ENCODE data around the gene LCP1.

The LCP1 gene

DNA sequence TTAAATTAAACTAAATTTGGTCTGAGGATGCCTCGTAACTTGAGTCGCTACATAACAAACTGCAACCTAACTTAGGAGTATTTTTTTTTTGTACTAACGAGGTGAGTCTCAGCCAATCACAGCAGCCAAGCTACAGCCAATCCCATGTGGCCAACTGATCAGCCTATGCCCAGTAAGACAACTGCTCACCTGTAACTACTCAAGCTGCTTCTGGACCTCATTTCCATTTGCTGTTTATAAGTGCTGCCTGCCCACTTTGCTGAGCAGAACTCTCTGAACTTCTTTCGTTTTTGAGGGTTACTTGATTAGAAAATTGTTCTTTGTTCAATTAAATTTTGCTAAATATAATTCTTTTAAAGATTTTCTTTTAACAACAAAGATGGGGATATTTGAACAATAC, 81.0 kb downstream of the LCP1 start:
- H3K27me3 ChIP-seq (ENCODE audit: insufficient read depth, insufficient read length): no peaks in the 10 kb centered on the region
- H3K36me3 ChIP-seq (ENCODE audit: insufficient read depth, insufficient read length, low read length): no peaks in the 10 kb centered on the region
- TF ChIP-seq ZNF274 (IDR thresholded peaks at IDR 0.05; ENCODE audit: low read depth, low read length): no peak
- TF ChIP-seq YY1 (IDR thresholded peaks at IDR 0.05; ENCODE audit: insufficient read depth, insufficient read length): no peak
- no peak for TF ChIP-seq SUZ12 (IDR thresholded peaks at IDR 0.05; ENCODE audit: extremely low read depth, insufficient read depth, insufficient read length)
- H3K4me3 ChIP-seq (ENCODE audit: insufficient read length, low read depth): no peak overlapping the region
- H3K9me3 ChIP-seq (ENCODE audit: insufficient read depth, low read length): no peaks in the 10 kb centered on the region
- H3K9ac ChIP-seq (ENCODE audit: insufficient read length, low read depth): no peak overlapping the region
- DNase-seq (ENCODE audit: low read depth, low spot score): no peak
- H3K4me1 ChIP-seq (ENCODE audit: insufficient read depth, insufficient read length): no peaks in the 10 kb centered on the region

DNA sequence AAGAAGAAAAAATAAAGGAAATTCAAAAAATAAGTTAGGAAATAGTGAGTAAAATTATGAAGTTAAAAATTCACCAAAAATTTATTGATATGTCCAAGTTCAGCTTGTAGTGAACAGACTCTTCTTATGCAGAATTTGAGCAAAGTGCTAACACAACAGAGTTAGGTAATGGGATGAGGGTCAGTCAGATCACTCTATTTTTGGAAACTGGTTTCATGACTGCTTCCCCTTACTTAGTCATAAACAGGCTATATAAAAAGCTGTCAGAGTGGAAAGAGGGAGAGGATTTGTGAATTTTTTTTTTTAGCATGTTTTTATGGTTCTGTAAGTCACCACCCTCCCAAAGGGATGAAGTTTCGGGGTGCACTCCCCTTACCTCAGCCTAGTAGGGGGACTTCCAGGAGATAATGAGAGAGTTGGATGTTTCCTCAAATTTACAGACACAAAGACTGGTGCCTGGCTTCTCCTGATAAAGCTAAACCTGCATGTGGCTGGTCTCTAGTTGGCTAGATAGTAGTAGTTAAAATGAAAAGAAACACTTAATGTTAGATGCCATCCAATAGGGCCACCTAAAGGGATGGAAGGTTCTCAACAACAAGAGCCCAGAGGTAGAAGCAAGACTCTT, 81.7 kb downstream of the LCP1 start:
- no peak overlapping the region for H3K9ac ChIP-seq (ENCODE audit: insufficient read length, low read depth)
- no peaks in the 10 kb centered on the region for H3K27me3 ChIP-seq (ENCODE audit: insufficient read depth, insufficient read length)
- H3K4me3 ChIP-seq (ENCODE audit: insufficient read length, low read depth): no peak overlapping the region
- DNase-seq (ENCODE audit: low read depth, low spot score): no peak
- TF ChIP-seq SUZ12 (IDR thresholded peaks at IDR 0.05; ENCODE audit: extremely low read depth, insufficient read depth, insufficient read length) (no peak), ZNF274 (IDR thresholded peaks at IDR 0.05; ENCODE audit: low read depth, low read length) (no peak), YY1 (IDR thresholded peaks at IDR 0.05; ENCODE audit: insufficient read depth, insufficient read length) (no peak)
- no peaks in the 10 kb centered on the region for H3K4me1 ChIP-seq (ENCODE audit: insufficient read depth, insufficient read length)
- H3K9me3 ChIP-seq (ENCODE audit: insufficient read depth, low read length): no peaks in the 10 kb centered on the region
- no peaks in the 10 kb centered on the region for H3K36me3 ChIP-seq (ENCODE audit: insufficient read depth, insufficient read length, low read length)

- DNase-seq (ENCODE audit: low read depth, low spot score): no peak
- Histone ChIP-seq H3K4me3 (ENCODE audit: insufficient read length, low read depth) (no peak overlapping the region), H3K27me3 (ENCODE audit: insufficient read depth, insufficient read length) (no peaks in the 10 kb centered on the region), H3K36me3 (ENCODE audit: insufficient read depth, insufficient read length, low read length) (no peaks in the 10 kb centered on the region), H3K9ac (ENCODE audit: insufficient read length, low read depth) (no peak overlapping the region), H3K9me3 (ENCODE audit: insufficient read depth, low read length) (no peaks in the 10 kb centered on the region), H3K4me1 (ENCODE audit: insufficient read depth, insufficient read length) (no peaks in the 10 kb centered on the region)
- TF ChIP-seq SUZ12 (IDR thresholded peaks at IDR 0.05; ENCODE audit: extremely low read depth, insufficient read depth, insufficient read length) (no peak), ZNF274 (IDR thresholded peaks at IDR 0.05; ENCODE audit: low read depth, low read length) (no peak), YY1 (IDR thresholded peaks at IDR 0.05; ENCODE audit: insufficient read depth, insufficient read length) (no peak)
Measured at GRCh38 chr13:46097663-46098062, 84.3 kb downstream of the LCP1 start.

DNA sequence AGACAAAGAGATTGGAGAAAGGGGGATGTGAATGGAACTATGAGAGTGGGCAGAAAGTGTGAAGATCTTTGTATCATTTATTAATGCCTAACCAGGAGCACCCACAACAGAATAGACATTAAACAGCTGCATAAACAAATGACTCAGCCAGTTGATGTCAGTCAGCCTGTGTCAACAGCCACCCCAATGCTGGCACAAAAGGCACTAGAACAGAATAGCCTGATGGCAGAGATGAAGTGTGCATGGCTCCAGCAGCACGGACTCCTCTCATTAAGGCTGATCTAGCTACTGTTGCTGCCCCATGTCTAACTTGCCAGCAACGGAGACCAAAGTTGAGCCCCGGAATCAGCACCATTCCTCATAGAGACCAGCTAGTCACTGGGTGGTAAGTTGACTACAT, 85.0 kb downstream of the LCP1 start:
- TF ChIP-seq YY1 (IDR thresholded peaks at IDR 0.05; ENCODE audit: insufficient read depth, insufficient read length) (no peak), ZNF274 (IDR thresholded peaks at IDR 0.05; ENCODE audit: low read depth, low read length) (no peak)
- H3K36me3 ChIP-seq (ENCODE audit: insufficient read depth, insufficient read length, low read length): no peaks in the 10 kb centered on the region

GRCh38 chr13:46094478-46094877, 87.5 kb downstream of the LCP1 start:
- Histone ChIP-seq H3K36me3 (ENCODE audit: insufficient read depth, insufficient read length, low read length) (no peaks in the 10 kb centered on the region), H3K9me3 (ENCODE audit: insufficient read depth, low read length) (no peaks in the 10 kb centered on the region), H3K4me1 (ENCODE audit: insufficient read depth, insufficient read length) (no peaks in the 10 kb centered on the region), H3K9ac (ENCODE audit: insufficient read length, low read depth) (no peak overlapping the region), H3K27me3 (ENCODE audit: insufficient read depth, insufficient read length) (no peaks in the 10 kb centered on the region), H3K4me3 (ENCODE audit: insufficient read length, low read depth) (no peak overlapping the region)
- no peak for DNase-seq (ENCODE audit: low read depth, low spot score)
- TF ChIP-seq ZNF274 (IDR thresholded peaks at IDR 0.05; ENCODE audit: low read depth, low read length): no peak
- no peak for TF ChIP-seq YY1 (IDR thresholded peaks at IDR 0.05; ENCODE audit: insufficient read depth, insufficient read length)
- TF ChIP-seq SUZ12 (IDR thresholded peaks at IDR 0.05; ENCODE audit: extremely low read depth, insufficient read depth, insufficient read length): no peak

More for the DNA sequence above, 85.0 kb downstream of the LCP1 start:
- Histone ChIP-seq H3K9ac (ENCODE audit: insufficient read length, low read depth) (no peak overlapping the region), H3K4me3 (ENCODE audit: insufficient read length, low read depth) (no peak overlapping the region), H3K9me3 (ENCODE audit: insufficient read depth, low read length) (no peaks in the 10 kb centered on the region), H3K27me3 (ENCODE audit: insufficient read depth, insufficient read length) (no peaks in the 10 kb centered on the region), H3K4me1 (ENCODE audit: insufficient read depth, insufficient read length) (no peaks in the 10 kb centered on the region)
- DNase-seq (ENCODE audit: low read depth, low spot score): no peak

GRCh38 chr13:46088821-46089562, 93.0 kb downstream of the LCP1 start:
- Histone ChIP-seq H3K9ac (ENCODE audit: insufficient read length, low read depth) (no peak overlapping the region), H3K36me3 (ENCODE audit: insufficient read depth, insufficient read length, low read length) (no peaks in the 10 kb centered on the region), H3K9me3 (ENCODE audit: insufficient read depth, low read length) (no peaks in the 10 kb centered on the region), H3K4me1 (ENCODE audit: insufficient read depth, insufficient read length) (no peaks in the 10 kb centered on the region), H3K4me3 (ENCODE audit: insufficient read length, low read depth) (no peak overlapping the region), H3K27me3 (ENCODE audit: insufficient read depth, insufficient read length) (no peaks in the 10 kb centered on the region)
- TF ChIP-seq ZNF274 (IDR thresholded peaks at IDR 0.05; ENCODE audit: low read depth, low read length): no peak
- no peak for TF ChIP-seq YY1 (IDR thresholded peaks at IDR 0.05; ENCODE audit: insufficient read depth, insufficient read length)
- no peak for TF ChIP-seq SUZ12 (IDR thresholded peaks at IDR 0.05; ENCODE audit: extremely low read depth, insufficient read depth, insufficient read length)
- no peak for DNase-seq (ENCODE audit: low read depth, low spot score)

DNA sequence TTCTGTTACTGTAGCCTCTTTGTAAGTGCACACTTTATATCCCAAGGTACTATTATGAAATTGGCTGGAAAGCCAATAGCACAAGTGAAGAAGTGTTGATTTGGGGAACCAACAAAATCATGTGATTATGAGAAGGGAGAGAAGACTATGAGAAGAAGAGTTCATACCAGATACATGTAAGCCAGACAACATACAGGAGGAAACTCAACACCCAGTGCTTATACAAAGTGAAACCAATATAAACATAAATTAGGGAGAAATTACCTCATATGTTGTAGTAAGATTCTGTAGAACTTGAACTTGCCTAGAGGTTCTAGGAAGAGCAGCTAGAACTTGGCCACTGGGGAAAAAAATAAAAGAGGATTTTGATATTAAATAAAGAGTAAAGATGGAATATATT, 94.5 kb downstream of the LCP1 start:
- no peak for DNase-seq (ENCODE audit: low read depth, low spot score)
- Histone ChIP-seq H3K36me3 (ENCODE audit: insufficient read depth, insufficient read length, low read length) (no peaks in the 10 kb centered on the region), H3K9me3 (ENCODE audit: insufficient read depth, low read length) (no peaks in the 10 kb centered on the region), H3K4me1 (ENCODE audit: insufficient read depth, insufficient read length) (no peaks in the 10 kb centered on the region), H3K27me3 (ENCODE audit: insufficient read depth, insufficient read length) (no peaks in the 10 kb centered on the region), H3K9ac (ENCODE audit: insufficient read length, low read depth) (no peak overlapping the region), H3K4me3 (ENCODE audit: insufficient read length, low read depth) (no peak overlapping the region)
- TF ChIP-seq SUZ12 (IDR thresholded peaks at IDR 0.05; ENCODE audit: extremely low read depth, insufficient read depth, insufficient read length): no peak
- no peak for TF ChIP-seq ZNF274 (IDR thresholded peaks at IDR 0.05; ENCODE audit: low read depth, low read length)
- TF ChIP-seq YY1 (IDR thresholded peaks at IDR 0.05; ENCODE audit: insufficient read depth, insufficient read length): no peak
